GM23338 (cell line): ENCODE results near the gene WBP1. TPM values are rescaled to one million over a fixed set of nuclear protein-coding genes. Genes with fewer than 3 reads are reported as not detected.

Experiments
- ATAC-seq: fragments of 200-7000 bp; cut with Tn5 transposase; 3 replicates; pipeline ENCODE4 v1.9.1; 2020
- DNase-seq: peaks from one replicate; pipeline ENCODE4 v3.0.0-alpha.2; 2015; ENCODE audit warnings: low spot score
- H2AFZ ChIP-seq: fragments of 200-600 bp; sonication (generic); 2 replicates; pipeline ENCODE4 v1.8.0; 2016; ENCODE audit warnings: antibody characterized with exemption, mild to moderate bottlenecking, moderate library complexity
- H3F3A ChIP-seq: fragments of 200-600 bp; sonication (generic); replicated peaks from 2 replicates; pipeline ENCODE4 v1.8.0; 2017; ENCODE audit warnings: antibody characterized with exemption, mixed run types, low read depth
- H3K27ac ChIP-seq: fragments of 200-600 bp; sonication (generic); 2 replicates; pipeline ENCODE4 v1.6.1; 2016; ENCODE audit warnings: low read depth
- H3K27me3 ChIP-seq: fragments of 200-600 bp; sonication (generic); 2 replicates; pipeline ENCODE4 v1.8.0; 2016; ENCODE audit warnings: mild to moderate bottlenecking, mixed run types, moderate library complexity; ENCODE audit not compliant: insufficient read depth
- H3K36me3 ChIP-seq: fragments of 200-600 bp; sonication (generic); 2 replicates; pipeline ENCODE4 v1.8.0; 2016; ENCODE audit warnings: mild to moderate bottlenecking; ENCODE audit not compliant: insufficient read depth
- H3K4me1 ChIP-seq: fragments of 200-600 bp; sonication (generic); 2 replicates; pipeline ENCODE4 v1.8.0; 2016; ENCODE audit warnings: mild to moderate bottlenecking, moderate library complexity; ENCODE audit not compliant: insufficient read depth
- H3K4me2 ChIP-seq: fragments of 200-600 bp; sonication (generic); 2 replicates; pipeline ENCODE4 v1.7.1; 2017; ENCODE audit warnings: mixed run types
- H3K4me3 ChIP-seq: fragments of 200-600 bp; sonication (generic); 2 replicates; pipeline ENCODE4 v1.6.1; 2016; ENCODE audit warnings: mixed run types
- H3K79me2 ChIP-seq: fragments of 200-600 bp; sonication (generic); replicated peaks from 2 replicates; pipeline ENCODE4 v1.8.0; 2017; ENCODE audit warnings: mild to moderate bottlenecking; ENCODE audit not compliant: insufficient read depth
- H3K9me2 ChIP-seq: fragments of 200-600 bp; sonication (generic); 2 replicates; pipeline ENCODE4 v1.8.0; 2017; ENCODE audit not compliant: insufficient read depth
- H4K20me1 ChIP-seq: fragments of 200-600 bp; sonication (generic); replicated peaks from 2 replicates; pipeline ENCODE4 v1.8.0; 2017; ENCODE audit warnings: mild to moderate bottlenecking; ENCODE audit not compliant: insufficient read depth
- H3K27ac Mint-ChIP-seq: 2 replicates; pipeline ENCODE4 v1.8.0; 2020; ENCODE audit warnings: inconsistent platforms, mild to moderate bottlenecking, moderate library complexity, mixed read lengths
- H3K27me3 Mint-ChIP-seq: 3 replicates; pipeline ENCODE4 v1.8.0; 2022; ENCODE audit warnings: low read depth, mild to moderate bottlenecking, moderate library complexity, mixed read lengths, inconsistent platforms; ENCODE audit not compliant: insufficient read depth, poor library complexity
- H3K36me3 Mint-ChIP-seq: 3 replicates; pipeline ENCODE4 v1.8.0; 2021; ENCODE audit warnings: low read depth, mild to moderate bottlenecking, inconsistent platforms, moderate library complexity, mixed read lengths
- H3K4me1 Mint-ChIP-seq: 3 replicates; pipeline ENCODE4 v1.8.0; 2020; ENCODE audit warnings: mild to moderate bottlenecking, inconsistent platforms, mixed read lengths
- H3K4me3 Mint-ChIP-seq: 3 replicates; pipeline ENCODE4 v1.8.0; 2021; ENCODE audit warnings: moderate library complexity, mild to moderate bottlenecking, inconsistent platforms, mixed read lengths
- H3K9me3 Mint-ChIP-seq: 3 replicates; pipeline ENCODE4 v1.8.0; 2020; ENCODE audit warnings: moderate library complexity, mild to moderate bottlenecking, inconsistent platforms, mixed read lengths
- EZH2 ChIP-seq: fragments of 200-600 bp; sonication (generic); IDR thresholded peaks from one replicate; pipeline ENCODE4 v1.8.0; 2017; ENCODE audit warnings: antibody characterized with exemption, mild to moderate bottlenecking, low read depth; ENCODE audit not compliant: unreplicated experiment
- JUNB ChIP-seq: IDR thresholded peaks from one replicate; pipeline ENCODE4 v1.6.1; 2016; ENCODE audit warnings: antibody characterized with exemption; ENCODE audit not compliant: unreplicated experiment
- polyA plus RNA-seq: library from polyadenylated mRNA; unstranded; fragments of >200 nt; fragmentation: Nextera tagmentation; extraction: Ambion mirVana; gene quantifications from 2 replicates; pipeline ENCODE4 v1.2.1, GENCODE V29; 2016
- total RNA-seq: library from RNA; depleted of rRNA; stranded (reverse); fragments of >200 nt; shearing (Covaris generic); gene quantifications from 2 replicates; pipeline ENCODE4 v1.2.3, GENCODE V29; 2014; rRNA removed
- TF ChIP-seq, protein P1 (sequence below): IDR thresholded peaks from one replicate; pipeline ENCODE4 v1.6.1; 2018; ENCODE audit warnings: antibody characterized with exemption; ENCODE audit not compliant: unreplicated experiment
- TF ChIP-seq, protein P2 (sequence below), 2 experiments: fragments of 200-600 bp in 1 of 2; sonication (generic) in 1 of 2; conservative IDR thresholded peaks; 2 replicates each; pipeline versions ENCODE4 v1.5.1 to v1.6.1; 2016 to 2017; ENCODE audit warnings: antibody characterized with exemption in 2 of 2, low read depth in 2 of 2, mild to moderate bottlenecking in 2 of 2, moderate library complexity in 1 of 2

Gene WBP1
- total and polyA plus RNA-seq, 2 experiments from 2014 or later, result 53.0 to 64.4 TPM

- Histone ChIP-seq H2AFZ (peak overlapping the region; percentile 83), H3K27ac (peak overlapping the region; percentile 78), H3K27me3 (peaks cover 92% of the 10 kb centered on the region), H4K20me1 (peaks cover 3% of the 10 kb centered on the region), H3K79me2 (peaks cover 8% of the 10 kb centered on the region), H3K36me3 (peaks cover 7% of the 10 kb centered on the region; the same call in 1 of the 2 replicates), H3K4me2 (peak overlapping the region; percentile 86), H3K4me3 (peak overlapping the region; percentile 79), H3K9me2 (no peaks in the 10 kb centered on the region), H3K4me1 (peaks cover 20% of the 10 kb centered on the region), H3F3A (peaks cover 9% of the 10 kb centered on the region)
- Mint-ChIP-seq H3K4me1 (peaks cover 30% of the 10 kb centered on the region), H3K9me3 (peaks cover 10% of the 10 kb centered on the region), H3K36me3 (peaks cover 28% of the 10 kb centered on the region), H3K27ac (peak overlapping the region; percentile 99), H3K27me3 (peaks cover 96% of the 10 kb centered on the region), H3K4me3 (peak overlapping the region; percentile 98)
- DNase-seq (peak; percentile 69), ATAC-seq (peak; percentile 54)
- TF ChIP-seq JUNB, result no peak
- TF ChIP-seq, protein P1, sequence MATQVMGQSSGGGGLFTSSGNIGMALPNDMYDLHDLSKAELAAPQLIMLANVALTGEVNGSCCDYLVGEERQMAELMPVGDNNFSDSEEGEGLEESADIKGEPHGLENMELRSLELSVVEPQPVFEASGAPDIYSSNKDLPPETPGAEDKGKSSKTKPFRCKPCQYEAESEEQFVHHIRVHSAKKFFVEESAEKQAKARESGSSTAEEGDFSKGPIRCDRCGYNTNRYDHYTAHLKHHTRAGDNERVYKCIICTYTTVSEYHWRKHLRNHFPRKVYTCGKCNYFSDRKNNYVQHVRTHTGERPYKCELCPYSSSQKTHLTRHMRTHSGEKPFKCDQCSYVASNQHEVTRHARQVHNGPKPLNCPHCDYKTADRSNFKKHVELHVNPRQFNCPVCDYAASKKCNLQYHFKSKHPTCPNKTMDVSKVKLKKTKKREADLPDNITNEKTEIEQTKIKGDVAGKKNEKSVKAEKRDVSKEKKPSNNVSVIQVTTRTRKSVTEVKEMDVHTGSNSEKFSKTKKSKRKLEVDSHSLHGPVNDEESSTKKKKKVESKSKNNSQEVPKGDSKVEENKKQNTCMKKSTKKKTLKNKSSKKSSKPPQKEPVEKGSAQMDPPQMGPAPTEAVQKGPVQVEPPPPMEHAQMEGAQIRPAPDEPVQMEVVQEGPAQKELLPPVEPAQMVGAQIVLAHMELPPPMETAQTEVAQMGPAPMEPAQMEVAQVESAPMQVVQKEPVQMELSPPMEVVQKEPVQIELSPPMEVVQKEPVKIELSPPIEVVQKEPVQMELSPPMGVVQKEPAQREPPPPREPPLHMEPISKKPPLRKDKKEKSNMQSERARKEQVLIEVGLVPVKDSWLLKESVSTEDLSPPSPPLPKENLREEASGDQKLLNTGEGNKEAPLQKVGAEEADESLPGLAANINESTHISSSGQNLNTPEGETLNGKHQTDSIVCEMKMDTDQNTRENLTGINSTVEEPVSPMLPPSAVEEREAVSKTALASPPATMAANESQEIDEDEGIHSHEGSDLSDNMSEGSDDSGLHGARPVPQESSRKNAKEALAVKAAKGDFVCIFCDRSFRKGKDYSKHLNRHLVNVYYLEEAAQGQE, result no peak
Observed at GRCh38 chr2:74507926-74508520, 49.8 kb downstream of the WBP1 start.

- H3K9me2 ChIP-seq, result no peaks in the 10 kb centered on the region
- H4K20me1 ChIP-seq, result no peaks in the 10 kb centered on the region
- ATAC-seq (no peak), DNase-seq (no peak)
- no peak overlapping the region for H2AFZ ChIP-seq
- Mint-ChIP-seq H3K9me3 (peaks cover 10% of the 10 kb centered on the region), H3K4me3 (peak overlapping the region; percentile 5; the same call in 1 of the 3 replicates), H3K27me3 (peaks cover 92% of the 10 kb centered on the region), H3K4me1 (peaks cover 25% of the 10 kb centered on the region), H3K36me3 (peaks cover 15% of the 10 kb centered on the region), H3K27ac (no peak overlapping the region)
- H3K4me2 ChIP-seq, result no peak overlapping the region
- TF ChIP-seq, protein P2, sequence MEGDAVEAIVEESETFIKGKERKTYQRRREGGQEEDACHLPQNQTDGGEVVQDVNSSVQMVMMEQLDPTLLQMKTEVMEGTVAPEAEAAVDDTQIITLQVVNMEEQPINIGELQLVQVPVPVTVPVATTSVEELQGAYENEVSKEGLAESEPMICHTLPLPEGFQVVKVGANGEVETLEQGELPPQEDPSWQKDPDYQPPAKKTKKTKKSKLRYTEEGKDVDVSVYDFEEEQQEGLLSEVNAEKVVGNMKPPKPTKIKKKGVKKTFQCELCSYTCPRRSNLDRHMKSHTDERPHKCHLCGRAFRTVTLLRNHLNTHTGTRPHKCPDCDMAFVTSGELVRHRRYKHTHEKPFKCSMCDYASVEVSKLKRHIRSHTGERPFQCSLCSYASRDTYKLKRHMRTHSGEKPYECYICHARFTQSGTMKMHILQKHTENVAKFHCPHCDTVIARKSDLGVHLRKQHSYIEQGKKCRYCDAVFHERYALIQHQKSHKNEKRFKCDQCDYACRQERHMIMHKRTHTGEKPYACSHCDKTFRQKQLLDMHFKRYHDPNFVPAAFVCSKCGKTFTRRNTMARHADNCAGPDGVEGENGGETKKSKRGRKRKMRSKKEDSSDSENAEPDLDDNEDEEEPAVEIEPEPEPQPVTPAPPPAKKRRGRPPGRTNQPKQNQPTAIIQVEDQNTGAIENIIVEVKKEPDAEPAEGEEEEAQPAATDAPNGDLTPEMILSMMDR (conservative IDR thresholded peaks at IDR 0.05; ENCODE audit: low read depth in 2 of 2), result no peak
- TF ChIP-seq EZH2, result peak; percentile 70
- no peak overlapping the region for H3K27ac ChIP-seq
- H3K4me1 ChIP-seq, result peaks cover 24% of the 10 kb centered on the region
- no peaks in the 10 kb centered on the region for H3F3A ChIP-seq
- peaks cover 4% of the 10 kb centered on the region; the same call in 1 of the 2 replicates for H3K36me3 ChIP-seq
- H3K4me3 ChIP-seq, result no peak overlapping the region
- peaks cover 92% of the 10 kb centered on the region for H3K27me3 ChIP-seq
- peaks cover 8% of the 10 kb centered on the region for H3K79me2 ChIP-seq
Observed at GRCh38 chr2:74510272-74510671, 52.0 kb downstream of the WBP1 start.

Other genes with a start within 250 kb of the WBP1 start
- gene SLC4A5, start 115.0 kb upstream of the WBP1 start, total RNA-seq, result 0.24 and 0.89 TPM in 2 replicates
- 0.50 and 0.70 TPM in 2 replicates for gene SLC4A5, start 115.0 kb upstream of the WBP1 start, polyA plus RNA-seq
- 131 and 145 TPM in 2 replicates for gene DCTN1, start 78.1 kb upstream of the WBP1 start, total RNA-seq
- 108 and 126 TPM in 2 replicates for gene DCTN1, start 78.1 kb upstream of the WBP1 start, polyA plus RNA-seq
- gene C2orf81, start 36.8 kb upstream of the WBP1 start, total RNA-seq, result 4.6 TPM in 2 replicates
- gene C2orf81, start 36.8 kb upstream of the WBP1 start, polyA plus RNA-seq, result 3.7 and 3.8 TPM in 2 replicates
- gene WDR54, start 36.7 kb upstream of the WBP1 start, total RNA-seq, result 41.3 and 41.6 TPM in 2 replicates
- gene WDR54, start 36.7 kb upstream of the WBP1 start, polyA plus RNA-seq, result 35.2 and 42.6 TPM in 2 replicates
- gene RTKN, start 16.5 kb upstream of the WBP1 start, total RNA-seq, result 42.8 and 50.0 TPM in 2 replicates
- 20.4 and 24.5 TPM in 2 replicates for gene RTKN, start 16.5 kb upstream of the WBP1 start, polyA plus RNA-seq
- 17.5 and 21.8 TPM in 2 replicates for gene INO80B, start 3.4 kb upstream of the WBP1 start, total RNA-seq
- 5.1 and 6.1 TPM in 2 replicates for gene INO80B, start 3.4 kb upstream of the WBP1 start, polyA plus RNA-seq
- 56.5 and 61.6 TPM in 2 replicates for gene MOGS, start 6.9 kb downstream of the WBP1 start, total RNA-seq
- 9.7 and 10.4 TPM in 2 replicates for gene MOGS, start 6.9 kb downstream of the WBP1 start, polyA plus RNA-seq
- gene MRPL53, start 14.2 kb downstream of the WBP1 start, total RNA-seq, result 7.7 and 8.2 TPM in 2 replicates
- 65.1 and 70.4 TPM in 2 replicates for gene MRPL53, start 14.2 kb downstream of the WBP1 start, polyA plus RNA-seq
- gene CCDC142, start 24.6 kb downstream of the WBP1 start, total RNA-seq, result 12.3 and 20.5 TPM in 2 replicates
- 5.1 and 5.8 TPM in 2 replicates for gene CCDC142, start 24.6 kb downstream of the WBP1 start, polyA plus RNA-seq
- 29.2 and 29.6 TPM in 2 replicates for gene TTC31, start 24.6 kb downstream of the WBP1 start, total RNA-seq
- 13.1 and 15.8 TPM in 2 replicates for gene TTC31, start 24.6 kb downstream of the WBP1 start, polyA plus RNA-seq
- gene LBX2, start 41.2 kb downstream of the WBP1 start, total RNA-seq, result 0.24 TPM in 1 of 2 replicates, not detected in the other
- 0.57 and 0.82 TPM in 2 replicates for gene LBX2, start 41.2 kb downstream of the WBP1 start, polyA plus RNA-seq
- 10.9 and 14.3 TPM in 2 replicates for gene PCGF1, start 49.3 kb downstream of the WBP1 start, total RNA-seq
- gene PCGF1, start 49.3 kb downstream of the WBP1 start, polyA plus RNA-seq, result 13.1 and 13.4 TPM in 2 replicates
- 0.21 TPM in 1 of 2 replicates, not detected in the other for gene TLX2, start 56.0 kb downstream of the WBP1 start, total RNA-seq
- gene TLX2, start 56.0 kb downstream of the WBP1 start, polyA plus RNA-seq, result 0.16 TPM in 1 of 2 replicates, not detected in the other
- gene DQX1, start 67.8 kb downstream of the WBP1 start, total RNA-seq, result 0.52 and 0.74 TPM in 2 replicates
- gene DQX1, start 67.8 kb downstream of the WBP1 start, polyA plus RNA-seq, result 0.32 and 0.54 TPM in 2 replicates
- gene AUP1, start 71.3 kb downstream of the WBP1 start, total RNA-seq, result 89.4 and 105 TPM in 2 replicates
- gene AUP1, start 71.3 kb downstream of the WBP1 start, polyA plus RNA-seq, result 98.7 and 101 TPM in 2 replicates
- gene HTRA2, start 71.5 kb downstream of the WBP1 start, total RNA-seq, result 17.2 and 19.7 TPM in 2 replicates
- gene HTRA2, start 71.5 kb downstream of the WBP1 start, polyA plus RNA-seq, result 17.8 and 19.5 TPM in 2 replicates
- gene LOXL3, start 95.5 kb downstream of the WBP1 start, total RNA-seq, result 12.2 and 14.9 TPM in 2 replicates
- gene LOXL3, start 95.5 kb downstream of the WBP1 start, polyA plus RNA-seq, result 4.4 and 4.7 TPM in 2 replicates
- gene DOK1, start 96.3 kb downstream of the WBP1 start, total RNA-seq, result 14.6 and 15.5 TPM in 2 replicates
- 3.4 and 3.9 TPM in 2 replicates for gene DOK1, start 96.3 kb downstream of the WBP1 start, polyA plus RNA-seq
- 5.2 and 12.1 TPM in 2 replicates for gene M1AP, start 189.9 kb downstream of the WBP1 start, total RNA-seq
- 2.8 and 5.1 TPM in 2 replicates for gene M1AP, start 189.9 kb downstream of the WBP1 start, polyA plus RNA-seq
- gene SEMA4F, start 195.8 kb downstream of the WBP1 start, total RNA-seq, result 3.2 and 13.0 TPM in 2 replicates
- 1.5 and 2.2 TPM in 2 replicates for gene SEMA4F, start 195.8 kb downstream of the WBP1 start, polyA plus RNA-seq